GM13977 (cell line): ENCODE data around the gene FZD8.

ENCODE experiments used
- DNase-seq: peaks from one replicate; pipeline ENCODE4 v3.0.0; 2012; ENCODE audit warnings: low spot score
- CTCF ChIP-seq: IDR thresholded peaks from 2 replicates; pipeline ENCODE4 v1.5.1; 2012; ENCODE audit warnings: mild to moderate bottlenecking, control low read depth; ENCODE audit not compliant: insufficient read depth; ENCODE audit errors: extremely low read depth, missing control alignments
- in situ Hi-C: fragments of 300-500 bp; cut with MboI; formaldehyde crosslinking; loops from one replicate; pipeline ENCODE4 v1.12.0; 2022; ENCODE audit warnings: low sequenced_read_pairs, low pct_unique_long_range_greater_than_20kb, mixed read lengths, inconsistent platforms; ENCODE audit not compliant: unreplicated experiment

Gene FZD8

GRCh38 chr10:35652824-35653223 lies 10.7 kb upstream of the FZD8 start:
- in situ Hi-C loops: no loop called here

DNA sequence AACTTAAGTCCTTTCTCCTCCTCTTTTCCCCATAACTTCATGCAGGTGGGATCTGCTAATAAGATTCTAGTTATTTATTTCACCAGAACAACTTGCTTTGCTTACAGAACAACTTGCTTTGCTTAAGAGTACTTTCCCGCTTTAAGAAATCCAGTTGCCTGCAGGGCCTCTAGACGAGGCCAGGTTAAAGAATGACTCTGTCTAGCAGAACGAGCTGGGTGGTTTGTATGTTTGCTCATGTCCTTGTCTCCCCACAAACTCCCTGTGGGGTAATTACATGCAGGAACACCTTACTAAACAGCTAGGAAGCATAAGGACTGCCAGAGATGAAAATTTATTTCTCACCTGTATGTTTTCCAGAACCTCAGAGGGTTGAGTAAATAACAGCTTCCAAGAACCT lies 8.8 kb upstream of the FZD8 start:
- no peak for TF ChIP-seq CTCF
- in situ Hi-C loops: no loop called here
- DNase-seq: no peak

More at GRCh38 chr10:35652824-35653223, 10.7 kb upstream of the FZD8 start:
- TF ChIP-seq CTCF: no peak
- no peak for DNase-seq

DNA sequence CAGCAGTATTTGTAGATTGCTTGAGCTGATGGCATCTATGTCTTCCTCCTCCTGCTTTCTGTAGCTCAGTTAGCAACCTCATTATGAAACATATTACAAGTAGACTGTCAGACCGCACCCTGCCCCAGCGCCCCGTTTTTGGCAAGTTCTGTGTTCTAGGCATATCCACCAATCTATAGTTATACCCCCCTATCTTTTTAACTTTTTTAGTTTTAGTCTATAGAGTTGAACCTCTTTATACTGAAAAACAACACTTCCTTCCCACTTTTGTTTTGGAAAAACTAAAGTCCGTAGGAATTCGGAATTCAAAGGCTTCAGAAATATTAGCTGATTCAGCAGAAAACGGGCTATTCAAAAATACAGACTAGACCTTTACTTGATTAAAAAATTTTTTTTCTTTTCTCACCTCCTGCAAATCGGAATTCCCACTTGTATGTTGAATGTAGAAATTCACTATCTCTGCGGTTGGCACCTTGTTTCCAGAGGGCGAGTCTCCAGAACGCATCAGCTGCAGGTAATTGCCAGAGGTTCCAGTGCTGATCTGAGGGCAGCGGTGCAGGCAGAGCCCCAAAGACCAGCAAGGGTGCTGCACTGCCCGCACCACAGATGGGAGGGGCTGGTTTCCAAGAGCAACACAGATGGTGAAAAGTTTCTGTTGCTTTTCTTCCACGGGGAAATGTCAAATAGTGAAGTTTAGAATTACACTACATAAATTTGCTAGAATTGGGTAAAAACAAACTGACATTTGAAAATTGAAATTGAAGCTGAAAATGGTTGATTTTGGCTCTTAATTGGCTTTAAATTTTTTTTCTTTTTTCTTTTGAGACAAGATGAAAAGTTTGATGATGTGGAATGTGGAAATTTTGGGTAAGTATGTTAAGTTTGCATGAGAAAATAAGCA lies 2.2 kb upstream of the FZD8 start:
- DNase-seq: peak; percentile 50
- in situ Hi-C loops: no loop called here
- no peak for TF ChIP-seq CTCF

- in situ Hi-C loops: no loop called here
- DNase-seq: peak; percentile 43
- TF ChIP-seq CTCF: no peak
These were observed 1.3 kb upstream of the FZD8 start for GRCh38 chr10:35643151-35644049.

GRCh38 chr10:35642793-35643114 lies 658 bp upstream of the FZD8 start:
- TF ChIP-seq CTCF: no peak
- DNase-seq: no peak
- in situ Hi-C loops: no loop called here

- in situ Hi-C loops: no loop called here
- TF ChIP-seq CTCF: no peak
- DNase-seq: peak; percentile 60
These were observed 441 bp downstream of the FZD8 start for GRCh38 chr10:35641676-35642034.
